ENCODE results near the gene UBR2. TPM values are rescaled to one million over a fixed set of nuclear protein-coding genes. Genes with fewer than 3 reads are reported as not detected.

The UBR2 gene
- total RNA-seq, 1 experiment from 2014 or later, result 17.5 TPM

DNA sequence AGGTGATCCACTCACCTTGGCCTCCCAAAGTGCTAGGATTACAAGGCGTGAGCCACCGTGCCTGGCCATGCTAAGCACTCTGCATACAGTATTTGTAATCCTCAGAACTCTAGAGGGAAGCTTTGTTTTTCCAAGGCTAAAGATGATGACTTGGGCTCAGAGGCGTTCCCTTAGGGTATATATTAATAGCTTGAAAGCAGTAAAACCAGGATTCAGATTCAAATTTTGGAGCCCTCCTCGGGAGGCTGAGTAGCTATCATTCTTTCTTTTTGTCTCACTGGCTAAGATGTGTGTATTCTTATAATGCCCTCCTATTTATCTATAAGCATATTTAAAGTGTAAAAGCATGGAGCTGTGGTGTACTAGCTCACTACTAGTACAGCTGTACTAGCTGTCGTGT lies 90.0 kb downstream of the UBR2 start:
- Histone ChIP-seq H3K4me3 (ENCODE audit: low read depth, low read length, poor library complexity, severe bottlenecking) (no peak overlapping the region), H3K4me1 (ENCODE audit: insufficient read depth, low read length, poor library complexity, severe bottlenecking) (no peaks in the 10 kb centered on the region), H3K27ac (ENCODE audit: low read depth, low read length, poor library complexity, severe bottlenecking) (no peak overlapping the region), H3K9me3 (ENCODE audit: low read depth, low read length, poor library complexity, severe bottlenecking) (no peaks in the 10 kb centered on the region), H3K36me3 (ENCODE audit: insufficient read depth, low read length, poor library complexity, severe bottlenecking) (peaks cover 32% of the 10 kb centered on the region), H3K27me3 (replicated peaks; ENCODE audit: insufficient read depth, low read depth, low read length, poor library complexity) (no peaks in the 10 kb centered on the region)
- intact Hi-C loops (cut with micrococcal nuclease; ENCODE audit: unreplicated experiment), result no loop called here
- TF ChIP-seq, protein P1, sequence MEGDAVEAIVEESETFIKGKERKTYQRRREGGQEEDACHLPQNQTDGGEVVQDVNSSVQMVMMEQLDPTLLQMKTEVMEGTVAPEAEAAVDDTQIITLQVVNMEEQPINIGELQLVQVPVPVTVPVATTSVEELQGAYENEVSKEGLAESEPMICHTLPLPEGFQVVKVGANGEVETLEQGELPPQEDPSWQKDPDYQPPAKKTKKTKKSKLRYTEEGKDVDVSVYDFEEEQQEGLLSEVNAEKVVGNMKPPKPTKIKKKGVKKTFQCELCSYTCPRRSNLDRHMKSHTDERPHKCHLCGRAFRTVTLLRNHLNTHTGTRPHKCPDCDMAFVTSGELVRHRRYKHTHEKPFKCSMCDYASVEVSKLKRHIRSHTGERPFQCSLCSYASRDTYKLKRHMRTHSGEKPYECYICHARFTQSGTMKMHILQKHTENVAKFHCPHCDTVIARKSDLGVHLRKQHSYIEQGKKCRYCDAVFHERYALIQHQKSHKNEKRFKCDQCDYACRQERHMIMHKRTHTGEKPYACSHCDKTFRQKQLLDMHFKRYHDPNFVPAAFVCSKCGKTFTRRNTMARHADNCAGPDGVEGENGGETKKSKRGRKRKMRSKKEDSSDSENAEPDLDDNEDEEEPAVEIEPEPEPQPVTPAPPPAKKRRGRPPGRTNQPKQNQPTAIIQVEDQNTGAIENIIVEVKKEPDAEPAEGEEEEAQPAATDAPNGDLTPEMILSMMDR (conservative IDR thresholded peaks at IDR 0.05; ENCODE audit: low read depth, low read length), result no peak
- TF ChIP-seq EZH2 (IDR thresholded peaks at IDR 0.05; ENCODE audit: borderline replicate concordance, low read depth, low read length, poor library complexity, severe bottlenecking), result no peak
- BruUV-seq (replicated peaks), result no TSS peak
- no peak for DNase-seq (ENCODE audit: low spot score)
- CTCF ChIA-PET, result no interaction called here
- POLR2A ChIA-PET (ENCODE audit: low non-redundant PET), result interaction anchor here (0.6 kb wide), 1 partner anchor 773 kb away, joined by 10 read pairs; the partner anchor contains the start of gene ABCC10

DNA sequence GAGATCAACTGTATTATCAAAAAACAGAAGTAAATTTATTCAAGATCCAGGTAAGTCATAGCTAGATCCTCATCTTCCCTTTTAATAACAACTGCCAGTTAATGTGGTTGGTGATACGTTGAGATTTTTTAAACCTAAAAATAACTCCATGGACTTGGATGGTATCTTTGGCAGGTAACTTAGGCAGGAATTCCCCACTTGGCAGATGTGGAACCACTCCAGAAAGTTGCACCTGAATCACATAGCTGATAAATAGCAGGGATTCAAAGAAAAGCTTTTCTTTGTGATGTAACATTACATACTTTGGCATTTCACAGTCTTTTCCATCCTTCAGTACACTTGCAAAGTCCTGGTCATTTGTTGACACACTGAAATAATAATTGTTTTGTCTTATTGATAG lies 96.0 kb downstream of the UBR2 start:
- no peaks in the 10 kb centered on the region for H3K9me3 ChIP-seq (ENCODE audit: low read depth, low read length, poor library complexity, severe bottlenecking)
- CTCF ChIA-PET, result interaction anchor here (0.8 kb wide), 1 partner anchor 66 kb away, joined by 3 read pairs; no protein-coding TSS in a partner anchor

DNA sequence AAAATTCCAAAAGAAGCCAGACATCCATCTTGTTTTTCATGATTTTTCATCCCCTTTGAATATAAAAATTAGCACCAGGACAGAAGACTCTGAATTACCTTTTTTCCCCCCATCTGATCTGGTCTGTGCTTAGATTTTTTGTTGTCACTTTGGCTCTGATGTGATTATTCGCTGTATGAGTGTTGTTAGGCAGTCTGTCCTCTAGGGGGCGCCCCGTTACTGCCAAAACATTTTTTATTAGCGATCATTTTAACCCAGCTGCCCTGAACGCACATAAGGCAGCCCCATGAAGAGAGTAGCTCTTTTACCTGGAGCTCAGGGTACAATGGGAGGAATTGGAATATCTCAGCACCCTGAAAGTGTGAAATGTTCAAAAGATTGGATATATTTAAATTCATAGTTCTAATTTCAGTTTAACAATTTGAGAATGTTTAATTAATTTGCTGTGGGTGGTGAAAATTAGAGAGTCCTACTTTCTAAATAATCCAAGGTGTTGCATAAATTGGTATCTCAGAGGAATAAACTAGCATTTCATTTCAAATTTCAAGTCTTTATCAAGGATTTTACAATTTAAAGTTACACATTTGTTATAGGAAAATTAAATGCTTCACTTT lies 97.8 kb downstream of the UBR2 start:
- Histone ChIP-seq H3K27me3 (replicated peaks; ENCODE audit: insufficient read depth, low read depth, low read length, poor library complexity) (no peaks in the 10 kb centered on the region), H3K36me3 (ENCODE audit: insufficient read depth, low read length, poor library complexity, severe bottlenecking) (peaks cover 44% of the 10 kb centered on the region), H3K27ac (ENCODE audit: low read depth, low read length, poor library complexity, severe bottlenecking) (no peak overlapping the region), H3K4me3 (ENCODE audit: low read depth, low read length, poor library complexity, severe bottlenecking) (no peak overlapping the region), H3K4me1 (ENCODE audit: insufficient read depth, low read length, poor library complexity, severe bottlenecking) (no peaks in the 10 kb centered on the region), H3K9me3 (ENCODE audit: low read depth, low read length, poor library complexity, severe bottlenecking) (no peaks in the 10 kb centered on the region)
- ChIA-PET CTCF (interaction anchor here (0.6 to 1.0 kb wide), 6 partner anchors 63 to 237 kb away, joined by 3 to 9 read pairs (median 4); no protein-coding TSS in a partner anchor), POLR2A (ENCODE audit: low non-redundant PET) (no interaction called here)
- TF ChIP-seq, protein P1 (conservative IDR thresholded peaks at IDR 0.05; ENCODE audit: low read depth, low read length), result peak; percentile 94
- TF ChIP-seq EZH2 (IDR thresholded peaks at IDR 0.05; ENCODE audit: borderline replicate concordance, low read depth, low read length, poor library complexity, severe bottlenecking), result no peak
- no TSS peak for BruUV-seq (replicated peaks)
- intact Hi-C loops (cut with micrococcal nuclease; ENCODE audit: unreplicated experiment), result loop anchor here (1.0 kb wide), 3 partner anchors 65 to 237 kb away; no protein-coding TSS in a partner anchor
- DNase-seq (ENCODE audit: low spot score), result peak; percentile 83

More for the DNA sequence above, 96.0 kb downstream of the UBR2 start:
- Histone ChIP-seq H3K4me1 (ENCODE audit: insufficient read depth, low read length, poor library complexity, severe bottlenecking) (no peaks in the 10 kb centered on the region), H3K36me3 (ENCODE audit: insufficient read depth, low read length, poor library complexity, severe bottlenecking) (peaks cover 51% of the 10 kb centered on the region), H3K27me3 (replicated peaks; ENCODE audit: insufficient read depth, low read depth, low read length, poor library complexity) (no peaks in the 10 kb centered on the region), H3K4me3 (ENCODE audit: low read depth, low read length, poor library complexity, severe bottlenecking) (no peak overlapping the region), H3K27ac (ENCODE audit: low read depth, low read length, poor library complexity, severe bottlenecking) (no peak overlapping the region)
- no peak for TF ChIP-seq EZH2 (IDR thresholded peaks at IDR 0.05; ENCODE audit: borderline replicate concordance, low read depth, low read length, poor library complexity, severe bottlenecking)
- TF ChIP-seq, protein P1 (conservative IDR thresholded peaks at IDR 0.05; ENCODE audit: low read depth, low read length), result no peak
- no peak for DNase-seq (ENCODE audit: low spot score)
- POLR2A ChIA-PET (ENCODE audit: low non-redundant PET), result no interaction called here
- intact Hi-C loops (cut with micrococcal nuclease; ENCODE audit: unreplicated experiment), result no loop called here
- BruUV-seq (replicated peaks), result no TSS peak

All from A673 (cell line).